Heart right ventricle (tissue), 16 donors: ENCODE data around the gene CLNS1A. TPM values are rescaled to one million over a fixed set of nuclear protein-coding genes. Genes with fewer than 3 reads are reported as not detected.
"Not testable (repeated sequence)": the region's sequence is repeated elsewhere in the genome, so short reads cannot be mapped to it uniquely, and the experiment has no call there.

Experiments
- ATAC-seq, 8 donors: fragments of 200-7000 bp; cut with Tn5 transposase; one replicate each; pipeline ENCODE4 v1.9.1; 2020; ENCODE audit warnings: mild to moderate bottlenecking in 8 of 8, moderate library complexity in 8 of 8, moderate number of reproducible peaks in 1 of 8
- DNase-seq, 2 donors: peaks; one replicate each; pipeline ENCODE4 v3.0.0-alpha.2; 2020
- H3K27ac ChIP-seq, 10 donors: fragments of 200-600 bp; sonication (generic) in 2 of 10; one replicate each; pipeline versions ENCODE4 v1.5.0 to v1.8.0; 2020 to 2022; ENCODE audit warnings: mild to moderate bottlenecking in 3 of 10
- H3K27me3 ChIP-seq, 7 donors: fragments of 200-600 bp; one replicate each; pipeline ENCODE4 v1.8.0; 2021 to 2022; ENCODE audit warnings: mild to moderate bottlenecking in 2 of 7
- H3K36me3 ChIP-seq, 9 donors: fragments of 200-600 bp; sonication (generic) in 1 of 9; one replicate each; pipeline versions ENCODE4 v1.5.0 to v1.8.0; 2020 to 2022; ENCODE audit warnings: mild to moderate bottlenecking in 2 of 9
- H3K4me1 ChIP-seq, 9 donors: fragments of 200-600 bp; sonication (generic) in 1 of 9; one replicate each; pipeline versions ENCODE4 v1.5.0 to v1.8.0; 2020 to 2022; ENCODE audit warnings: mild to moderate bottlenecking in 4 of 9
- H3K4me3 ChIP-seq, 10 donors: fragments of 200-600 bp; sonication (generic) in 2 of 10; one replicate each; pipeline versions ENCODE4 v1.5.0 to v1.8.0; 2020 to 2022; ENCODE audit warnings: mild to moderate bottlenecking in 7 of 10, moderate library complexity in 2 of 10
- H3K9me3 ChIP-seq, 11 donors: fragments of 200-600 bp in 10 of 11; sonication (generic) in 2 of 11; one replicate each; pipeline versions ENCODE4 v1.5.0 to v1.8.0; 2013 to 2022; ENCODE audit warnings: mild to moderate bottlenecking in 2 of 11, control low read depth in 1 of 11, moderate library complexity in 1 of 11
- WGBS, 2 donors: extraction: QIAGEN DNeasy Blood & Tissue Kit; methylation state at CpG; one replicate each; pipeline ENCODE4 v1.1.7; 2013; ENCODE audit warnings: inconsistent platforms in 1 of 2; 5-methylcytosine and 5-hydroxymethylcytosine counted together
- intact Hi-C, 10 donors: fragments of 100-400 bp; cut with DNase I; formaldehyde crosslinking; loops; one replicate each; pipeline versions ENCODE4 v1.11.1 to v1.14.2; 2022
- polyA plus RNA-seq, 2 donors: library from polyadenylated mRNA; stranded (reverse); fragments of 200-250 nt; gene quantifications; one replicate each; pipeline ENCODE4 v1.2.3, GENCODE V29; 2013
- total RNA-seq, 10 donors: library from RNA; stranded (reverse); fragmentation: NEBNext Ultra II Directional in 3 of 10; extraction: Animal tissue kit (Norgen Biotek cat#: 25700) in 3 of 10; gene quantifications; one replicate each; pipeline versions ENCODE4 v1.2.1 to v1.2.4, GENCODE V29; 2021 to 2023
- TF ChIP-seq, protein P1 (sequence below), 9 donors: fragments of 200-600 bp; sonication (generic) in 2 of 9; IDR thresholded peaks; one replicate each; pipeline versions ENCODE4 v1.5.0 to v1.8.0; 2021 to 2022; ENCODE audit warnings: antibody characterized with exemption in 9 of 9, mild to moderate bottlenecking in 5 of 9, moderate library complexity in 1 of 9
- donor health status: Arrhythmogenic right ventricular cardiomyopathy.
- donor health status: ischemic (EF 13 %, LVEDD 7.1; RV severe dilation, severe dysfunction).
- donor health status: healthy with polysubstance abuse.
- donor health status: DM: no; HTN: yes; CAD: no.
- donor health status: DM: no; HTN: no; CAD: no.
- donor health status: ischemic (EF 25% LVEDD 6.9; RV normal size, moderate dysfunction).
- donor health status: ischemic (EF 25% LVEDD 5.7; RV mildly dilated, moderate dysfunction).
- donor health status: healthy.
- donor health status: DM: yes; HTN: yes; CAD: no.
- donor health status: Ischemic cardiomyopathy.
- donor health status: ischemic (EF 35%, LVEDD 5.7; RV mildly dilated, moderate dysfunction).
- donor health status: nonischemic (EF 11% LVEDD 7.7; RV severe dilation, severe dysfunction).
- donor health status: DM: yes; HTN: yes; CAD: no.
- donor health status: PGD.
- donor health status: ischemic (EF 29% LVEDD 5.4; RV normal size, mild dysfunction).
- donor health status: nonischemic (EF 23%, LVEDD 6.1; RV moderate dilation, normal function).

CLNS1A gene
- total and polyA plus RNA-seq, 12 donors, result 33.0 to 85.9 (median 75.8) TPM

DNA sequence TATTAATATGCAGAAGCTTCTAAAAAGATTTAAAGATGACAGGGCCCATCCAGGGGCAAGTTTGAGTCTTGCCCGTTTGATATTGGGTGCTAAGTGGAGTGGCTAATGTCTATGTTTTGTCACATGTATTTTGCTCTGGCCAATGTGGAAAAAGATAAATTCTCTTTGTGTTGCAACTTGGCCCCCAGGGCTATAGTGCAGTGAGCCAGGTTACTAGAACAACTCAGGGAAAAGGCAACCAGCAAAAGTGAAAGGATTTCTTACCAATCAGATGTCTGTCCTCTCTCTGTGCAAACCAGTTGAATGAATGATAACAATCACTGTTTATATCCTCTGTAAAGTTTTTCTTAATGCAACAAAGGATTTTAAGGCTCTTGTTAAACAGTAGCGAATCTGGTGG is 4.6 kb upstream of the CLNS1A start:
- H3K9me3 ChIP-seq, result peaks cover 0 to 8% (median 0%) of the 10 kb centered on the region in 11 donors
- WGBS, 2 donors, result 83 to 87% methylated on average over 2 of the region's 2 CpGs
- TF ChIP-seq, protein P1, sequence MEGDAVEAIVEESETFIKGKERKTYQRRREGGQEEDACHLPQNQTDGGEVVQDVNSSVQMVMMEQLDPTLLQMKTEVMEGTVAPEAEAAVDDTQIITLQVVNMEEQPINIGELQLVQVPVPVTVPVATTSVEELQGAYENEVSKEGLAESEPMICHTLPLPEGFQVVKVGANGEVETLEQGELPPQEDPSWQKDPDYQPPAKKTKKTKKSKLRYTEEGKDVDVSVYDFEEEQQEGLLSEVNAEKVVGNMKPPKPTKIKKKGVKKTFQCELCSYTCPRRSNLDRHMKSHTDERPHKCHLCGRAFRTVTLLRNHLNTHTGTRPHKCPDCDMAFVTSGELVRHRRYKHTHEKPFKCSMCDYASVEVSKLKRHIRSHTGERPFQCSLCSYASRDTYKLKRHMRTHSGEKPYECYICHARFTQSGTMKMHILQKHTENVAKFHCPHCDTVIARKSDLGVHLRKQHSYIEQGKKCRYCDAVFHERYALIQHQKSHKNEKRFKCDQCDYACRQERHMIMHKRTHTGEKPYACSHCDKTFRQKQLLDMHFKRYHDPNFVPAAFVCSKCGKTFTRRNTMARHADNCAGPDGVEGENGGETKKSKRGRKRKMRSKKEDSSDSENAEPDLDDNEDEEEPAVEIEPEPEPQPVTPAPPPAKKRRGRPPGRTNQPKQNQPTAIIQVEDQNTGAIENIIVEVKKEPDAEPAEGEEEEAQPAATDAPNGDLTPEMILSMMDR (IDR thresholded peaks at IDR 0.05), result no peak
- no peak overlapping the region for H3K4me3 ChIP-seq
- DNase-seq, result no peak
- H3K27me3 ChIP-seq, result peaks cover 0 to 9% (median 0%) of the 10 kb centered on the region in 7 donors
- H3K4me1 ChIP-seq, result peaks cover 0 to 7% (median 4%) of the 10 kb centered on the region in 9 donors
- no peak for ATAC-seq
- H3K36me3 ChIP-seq, result no peaks in the 10 kb centered on the region
- intact Hi-C loops, result no loop called here
- no peak overlapping the region for H3K27ac ChIP-seq

DNA sequence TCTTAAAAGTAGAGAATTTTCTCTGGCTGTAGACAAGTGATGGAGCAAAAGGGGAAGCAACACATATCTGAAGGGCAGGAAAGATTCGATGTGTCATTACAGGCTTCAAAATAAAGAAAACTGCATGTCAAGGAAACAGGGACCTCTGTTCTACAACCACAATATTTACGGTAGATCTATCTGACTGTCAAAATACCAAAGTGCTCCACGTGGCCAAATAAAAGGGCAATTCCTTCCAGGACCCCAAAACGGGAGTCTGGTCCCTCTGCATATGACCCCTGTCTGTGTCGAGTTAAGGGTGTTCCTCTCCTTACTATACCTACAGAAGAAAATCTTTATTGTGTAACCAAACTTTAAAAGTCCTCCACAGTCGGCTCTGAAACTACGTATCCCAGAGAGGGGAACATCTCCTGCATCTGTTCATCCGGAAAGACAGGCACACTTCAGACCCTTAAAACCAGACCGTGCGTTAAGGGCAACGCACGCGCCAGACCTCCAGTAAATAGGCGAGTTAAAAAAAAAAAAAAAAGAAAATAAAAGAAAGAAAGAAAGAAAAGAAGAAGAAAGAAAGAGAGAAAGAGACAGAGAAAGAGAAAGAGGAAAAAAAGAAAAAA is 756 bp downstream of the CLNS1A start:
- Histone ChIP-seq H3K36me3 (peaks cover 0 to 13% (median 0%) of the 10 kb centered on the region in 9 donors), H3K4me1 (peaks cover 3 to 50% (median 18%) of the 10 kb centered on the region in 9 donors), H3K9me3 (peaks cover 0 to 8% (median 0%) of the 10 kb centered on the region in 11 donors), H3K27ac (peak overlapping the region in 9 of 10 donors; percentile 75 to 94 (median 85)), H3K27me3 (no peaks in the 10 kb centered on the region), H3K4me3 (peak overlapping the region; percentile 51 to 99 (median 90))
- ATAC-seq (peak in 1 of 8 donors; percentile 3), DNase-seq (no peak)
- WGBS, 2 donors, result 3 to 4% methylated on average over 14 of the region's 14 CpGs
- TF ChIP-seq, protein P1 (IDR thresholded peaks at IDR 0.05), result no peak
- intact Hi-C loops, result loop anchor here in 2 of 10 donors (1.0 to 5.0 kb wide), 2 partner anchors 180 to 183 kb away; partner anchors contain the start of gene RSF1 (in 1 of the 2)

DNA sequence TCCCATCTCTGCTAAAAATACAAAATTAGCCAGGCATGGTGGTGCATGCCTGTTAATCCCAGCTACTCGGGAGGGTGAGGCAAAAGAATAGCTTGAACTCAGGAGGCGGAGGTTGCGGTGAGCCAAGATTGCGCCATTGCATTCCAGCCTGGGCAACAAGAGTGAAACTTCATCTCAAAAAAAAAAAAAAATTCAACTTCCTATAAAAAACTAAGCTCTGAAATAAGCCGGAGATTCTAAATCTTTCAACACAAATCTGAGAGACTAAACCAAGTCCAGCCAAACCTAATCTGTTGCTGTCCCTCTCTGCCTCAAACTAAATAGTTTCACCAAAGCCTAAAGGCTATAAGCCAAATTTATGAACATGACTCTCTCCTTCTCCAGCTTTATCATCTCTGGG is 3.7 kb downstream of the CLNS1A start:
- DNase-seq, H3K27me3 ChIP-seq, H3K9me3 ChIP-seq, ATAC-seq, intact Hi-C loops, H3K4me3 ChIP-seq: not testable (repeated sequence)
- H3K27ac ChIP-seq, result peak overlapping the region in 1 of 10 donors; percentile 78
- H3K36me3 ChIP-seq, result peaks cover 0 to 30% (median 4%) of the 10 kb centered on the region in 9 donors
- 82 to 93% methylated on average over 5 of the region's 5 CpGs for WGBS, 2 donors
- peaks cover 3 to 67% (median 18%) of the 10 kb centered on the region in 9 donors for H3K4me1 ChIP-seq

DNA sequence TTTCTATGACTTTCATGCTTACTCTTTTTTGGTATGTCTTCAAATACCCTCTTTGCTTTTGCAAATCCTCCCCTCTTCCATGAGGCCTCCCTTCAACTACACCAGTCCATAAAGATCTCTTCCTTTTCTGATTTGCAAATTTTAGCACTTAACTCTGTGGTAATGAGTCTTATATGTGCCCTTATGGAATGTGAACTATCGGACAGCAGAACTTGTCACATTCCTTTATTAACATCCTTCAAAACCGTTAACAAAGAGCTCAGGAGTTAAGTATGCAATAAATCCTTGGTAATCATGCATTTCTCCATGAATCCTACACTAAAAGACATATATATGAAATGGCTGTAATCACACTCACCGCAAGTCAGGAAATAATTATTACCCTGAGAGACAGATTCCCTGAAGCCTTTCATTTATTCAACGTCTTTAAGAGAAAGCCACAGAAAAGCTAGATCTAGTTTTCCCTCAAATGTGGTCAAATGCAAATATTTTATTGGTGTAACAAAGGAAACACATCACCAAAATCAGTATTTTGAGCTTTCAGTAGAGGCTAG is 7.4 kb downstream of the CLNS1A start:
- peaks cover 0 to 43% (median 0%) of the 10 kb centered on the region in 9 donors for H3K4me1 ChIP-seq
- H3K27ac ChIP-seq, result peak overlapping the region in 1 of 10 donors; percentile 43
- H3K36me3 ChIP-seq, result peaks cover 0 to 67% (median 8%) of the 10 kb centered on the region in 9 donors
- H3K4me3 ChIP-seq, result no peak overlapping the region
- TF ChIP-seq, protein P1 (IDR thresholded peaks at IDR 0.05), result no peak
- no peaks in the 10 kb centered on the region for H3K9me3 ChIP-seq
- DNase-seq (no peak), ATAC-seq (no peak)
- intact Hi-C loops, result no loop called here
- 83 to 85% methylated on average over 4 of the region's 4 CpGs for WGBS, 2 donors
- no peaks in the 10 kb centered on the region for H3K27me3 ChIP-seq
